ENCODE results near the gene GLUL. TPM values are rescaled to one million over a fixed set of nuclear protein-coding genes. Genes with fewer than 3 reads are reported as not detected.
"Not testable (repeated sequence)": the region's sequence is repeated elsewhere in the genome, so short reads cannot be mapped to it uniquely, and the experiment has no call there.

GLUL gene
- total RNA-seq, 3 donors from 2014 or later = 34.4 to 52.5 (median 40.5) TPM

DNA sequence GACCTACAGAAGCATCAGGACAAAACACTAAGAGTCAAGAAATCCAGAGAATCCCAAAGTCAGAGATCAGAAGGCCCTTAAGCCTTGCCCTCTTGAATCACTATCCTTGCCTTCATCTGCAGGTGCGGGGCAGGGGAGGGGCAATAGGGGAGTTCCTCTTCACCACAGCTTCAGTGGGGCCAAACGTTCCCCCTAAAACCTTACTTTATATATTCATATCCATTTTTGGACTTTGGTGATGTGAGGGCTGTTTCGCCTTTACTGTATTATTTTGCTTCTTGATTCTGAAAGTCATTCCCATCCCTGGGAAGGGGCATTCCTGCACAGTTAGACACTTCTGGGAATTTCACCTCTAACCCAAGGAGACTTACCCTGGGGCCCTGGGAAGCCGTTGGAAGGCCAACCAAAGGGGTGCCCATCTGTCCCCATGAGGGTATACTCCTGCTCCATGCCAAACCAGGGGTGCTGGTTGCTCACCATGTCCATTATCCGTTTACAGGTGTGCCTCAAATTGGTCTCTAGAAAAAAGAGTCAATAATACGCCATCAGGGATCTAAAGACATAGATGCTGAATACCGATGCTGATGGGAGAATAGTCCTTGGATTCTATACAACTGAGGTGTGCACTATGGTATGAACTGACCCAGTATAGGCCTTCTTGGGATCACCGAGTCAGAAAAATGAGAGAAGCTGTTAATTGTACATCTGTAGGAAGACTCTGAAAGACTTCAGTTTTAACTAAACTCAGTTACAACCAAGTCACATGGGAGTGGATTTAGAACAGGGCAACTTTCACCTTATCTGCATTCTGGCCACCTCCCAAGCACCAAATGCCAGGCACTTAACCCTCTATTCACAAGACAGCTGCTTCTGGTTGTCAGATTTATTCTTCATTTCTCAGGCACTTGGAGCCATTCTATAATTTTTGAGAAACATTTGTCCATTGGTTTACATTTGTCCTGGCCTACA lies 5.4 kb downstream of the GLUL start:
- Mint-ChIP-seq H3K4me3 (no peak overlapping the region), H3K9me3 (no peaks in the 10 kb centered on the region), H3K36me3 (ENCODE audit: insufficient read depth) (peaks cover 19% of the 10 kb centered on the region), H3K4me1 (ENCODE audit: low read depth) (peaks cover 19% of the 10 kb centered on the region), H3K27me3 (ENCODE audit: low read depth) (no peaks in the 10 kb centered on the region)
- DNase-seq (no peak), ATAC-seq (no peak)

DNA sequence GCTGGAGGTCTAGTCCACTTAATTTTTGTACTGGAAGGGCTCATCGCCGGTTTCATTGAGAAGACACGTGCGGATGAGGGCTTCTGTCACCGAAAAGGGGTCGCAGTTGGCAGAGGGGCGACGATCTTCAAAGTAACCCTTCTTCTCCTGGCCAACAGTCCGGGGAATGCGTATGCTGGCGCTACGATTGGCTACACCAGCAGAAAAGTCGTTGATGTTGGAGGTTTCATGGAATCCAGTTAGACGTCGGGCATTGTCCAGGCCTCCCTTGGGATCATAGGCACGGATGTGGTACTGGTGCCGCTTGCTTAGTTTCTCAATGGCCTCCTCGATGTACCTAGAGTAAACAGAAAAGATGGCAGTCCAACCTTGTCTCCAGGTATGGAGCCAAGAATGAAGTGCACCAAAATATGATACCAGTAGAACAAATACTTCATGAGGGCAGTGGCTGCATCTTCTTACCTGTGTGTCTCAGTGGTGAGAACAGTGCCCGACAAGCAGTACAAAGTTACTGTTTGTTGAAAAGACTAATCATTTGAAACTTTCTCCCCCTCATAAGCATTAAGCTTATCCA lies 7.1 kb downstream of the GLUL start:
- Mint-ChIP-seq H3K4me3 (no peak overlapping the region), H3K9me3 (no peaks in the 10 kb centered on the region), H3K4me1 (ENCODE audit: low read depth) (peaks cover 7% of the 10 kb centered on the region), H3K27me3 (ENCODE audit: low read depth) (no peaks in the 10 kb centered on the region), H3K36me3 (ENCODE audit: insufficient read depth) (peaks cover 19% of the 10 kb centered on the region)
- DNase-seq (no peak), ATAC-seq (no peak)

DNA sequence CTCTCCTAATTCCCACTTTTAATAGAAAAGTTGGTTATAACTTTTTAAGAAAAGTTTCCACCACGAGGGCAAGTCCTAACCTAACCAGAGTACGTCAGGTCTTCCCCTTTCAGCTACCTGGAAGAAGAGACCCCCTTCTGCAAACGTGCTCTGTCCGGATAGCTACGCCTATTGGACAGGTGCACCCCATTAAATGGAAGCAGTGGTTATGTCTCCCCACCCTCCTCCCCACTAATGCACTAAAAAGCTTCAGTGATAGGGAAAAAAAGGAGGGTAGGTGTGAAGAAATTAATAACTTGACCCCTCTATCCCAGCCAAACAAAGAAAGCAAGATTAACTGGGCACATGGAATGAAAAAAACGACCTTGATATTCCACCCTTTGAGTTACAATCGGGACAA lies 7.7 kb downstream of the GLUL start:
- ATAC-seq = no peak
- Mint-ChIP-seq H3K27me3 (ENCODE audit: low read depth) (no peaks in the 10 kb centered on the region), H3K4me3 (no peak overlapping the region), H3K4me1 (ENCODE audit: low read depth) (peaks cover 2% of the 10 kb centered on the region), H3K36me3 (ENCODE audit: insufficient read depth) (peaks cover 19% of the 10 kb centered on the region), H3K9me3 (no peaks in the 10 kb centered on the region)
- DNase-seq = no peak

DNA sequence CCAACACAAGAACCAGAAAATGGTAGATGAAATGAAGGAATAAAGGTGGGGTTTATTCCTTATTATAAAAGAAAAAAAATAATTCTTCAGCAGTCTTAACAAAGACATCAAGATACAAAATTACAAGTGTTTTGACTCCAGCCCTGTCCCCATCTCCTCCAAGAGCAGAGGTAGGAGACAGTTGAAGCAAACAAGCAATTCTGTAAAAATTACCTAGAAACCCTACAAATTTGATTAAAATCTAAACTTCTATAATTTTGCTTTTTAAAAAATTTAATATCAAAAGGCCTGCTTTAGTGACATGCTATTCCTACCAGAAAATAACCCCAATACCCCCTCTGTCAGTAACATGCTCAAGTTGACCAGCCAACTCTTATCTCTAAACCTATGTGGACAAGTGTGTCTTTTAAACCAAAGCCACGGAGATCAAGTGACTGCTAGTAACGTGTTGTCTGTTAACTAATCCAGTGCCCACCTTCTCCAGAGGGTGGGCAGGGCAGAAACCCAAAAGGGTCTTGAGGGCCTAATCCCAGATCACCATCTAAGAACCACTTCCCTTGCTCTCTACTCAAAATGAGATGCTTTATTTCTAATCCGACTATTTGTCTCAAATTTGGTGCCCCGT lies 8.4 kb downstream of the GLUL start:
- Mint-ChIP-seq H3K9me3 (no peaks in the 10 kb centered on the region), H3K36me3 (ENCODE audit: insufficient read depth) (peaks cover 19% of the 10 kb centered on the region), H3K27me3 (ENCODE audit: low read depth) (no peaks in the 10 kb centered on the region), H3K4me1 (ENCODE audit: low read depth) (no peaks in the 10 kb centered on the region), H3K4me3 (no peak overlapping the region)
- no peak for DNase-seq
- ATAC-seq = no peak

DNA sequence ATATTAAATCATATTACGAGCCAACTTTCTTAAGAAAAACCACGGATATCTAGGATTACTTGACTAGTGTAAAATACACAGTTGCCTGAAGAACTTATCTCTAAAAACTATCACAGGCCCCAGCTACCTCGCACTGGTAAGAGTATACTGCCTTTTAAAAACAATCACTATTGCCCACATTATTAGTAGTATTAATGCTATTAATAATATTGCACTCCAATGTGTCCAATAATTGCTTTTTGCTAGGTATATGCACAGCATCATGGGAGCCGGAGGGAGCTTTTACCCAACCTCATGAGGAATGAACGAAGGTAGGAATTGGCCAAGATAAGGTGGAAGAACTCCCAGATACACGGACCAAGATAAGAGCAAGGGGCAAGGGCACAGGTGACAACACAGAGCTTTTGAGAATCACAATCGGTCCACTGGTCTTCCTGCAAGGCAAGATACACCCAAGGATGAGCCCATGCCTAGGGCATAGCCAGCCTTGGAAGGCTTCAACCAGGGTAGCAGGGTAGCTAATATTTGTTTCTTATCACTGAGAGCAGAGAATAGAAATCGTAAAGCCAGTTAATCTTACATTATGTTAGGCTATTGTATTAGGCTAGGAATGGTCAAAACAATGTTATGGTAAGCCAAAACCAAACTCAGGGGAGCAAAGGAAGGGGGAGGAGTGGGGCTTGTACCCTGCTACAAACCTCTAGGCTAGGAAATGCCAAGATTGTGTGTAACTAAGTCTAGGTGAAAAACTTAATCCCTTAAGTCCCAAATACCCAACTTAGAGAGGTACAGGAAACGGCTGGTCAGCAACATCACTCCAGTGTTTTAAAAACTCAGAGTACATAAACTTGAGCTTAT lies 9.4 kb downstream of the GLUL start:
- Mint-ChIP-seq H3K4me3 (no peak overlapping the region), H3K27me3 (ENCODE audit: low read depth) (no peaks in the 10 kb centered on the region), H3K36me3 (ENCODE audit: insufficient read depth) (peaks cover 12% of the 10 kb centered on the region), H3K4me1 (ENCODE audit: low read depth) (no peaks in the 10 kb centered on the region), H3K9me3 (no peaks in the 10 kb centered on the region)
- ATAC-seq = no peak
- DNase-seq = no peak

DNA sequence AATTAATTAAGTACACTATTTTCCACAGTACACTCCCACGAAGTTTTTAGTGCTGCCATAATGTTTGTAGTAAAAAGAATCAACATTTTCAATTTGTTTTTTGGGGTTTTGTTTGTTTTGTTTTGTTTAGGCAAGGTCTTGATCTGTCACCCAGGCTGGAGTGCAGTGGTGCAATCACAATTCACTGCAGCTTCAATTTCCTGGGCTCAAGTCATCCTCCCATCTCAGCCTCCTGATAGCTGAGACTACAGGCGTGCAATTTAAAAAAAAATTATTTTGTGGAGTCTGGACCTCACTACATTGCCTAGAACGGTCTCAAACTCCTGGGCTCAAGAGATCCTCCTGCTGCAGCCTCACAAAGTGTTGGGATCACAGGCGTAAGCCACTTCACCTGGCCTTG lies 11.4 kb downstream of the GLUL start:
- DNase-seq = no peak
- Mint-ChIP-seq H3K4me1 (ENCODE audit: low read depth) (no peaks in the 10 kb centered on the region), H3K9me3 (no peaks in the 10 kb centered on the region)

DNA sequence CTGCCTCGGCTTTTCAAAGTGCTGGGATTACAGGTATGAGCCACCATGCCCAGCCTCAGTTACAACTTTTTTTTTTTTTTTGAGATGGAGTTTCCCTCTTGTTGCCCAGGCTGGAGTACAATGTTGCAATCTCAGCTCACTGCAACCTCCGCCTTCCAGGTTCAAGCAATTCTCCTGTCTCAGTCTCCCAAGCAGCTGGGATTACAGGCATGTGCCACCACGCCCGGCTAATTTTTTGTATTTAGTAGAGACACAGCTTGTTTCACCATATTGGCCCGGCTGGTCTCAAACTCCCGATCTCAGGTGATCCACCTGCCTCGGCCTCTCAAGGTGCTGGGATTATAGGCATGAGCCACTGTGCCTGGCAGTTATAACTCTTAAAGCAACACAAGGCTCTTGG lies 11.8 kb downstream of the GLUL start:
- not testable (repeated sequence) for H3K4me3 Mint-ChIP-seq; H3K36me3 Mint-ChIP-seq (ENCODE audit: insufficient read depth)

More for the DNA sequence above, 11.4 kb downstream of the GLUL start:
- Mint-ChIP-seq H3K27me3 (ENCODE audit: low read depth) (no peaks in the 10 kb centered on the region), H3K36me3 (ENCODE audit: insufficient read depth) (peaks cover 4% of the 10 kb centered on the region), H3K4me3 (no peak overlapping the region)
- ATAC-seq = no peak

DNA sequence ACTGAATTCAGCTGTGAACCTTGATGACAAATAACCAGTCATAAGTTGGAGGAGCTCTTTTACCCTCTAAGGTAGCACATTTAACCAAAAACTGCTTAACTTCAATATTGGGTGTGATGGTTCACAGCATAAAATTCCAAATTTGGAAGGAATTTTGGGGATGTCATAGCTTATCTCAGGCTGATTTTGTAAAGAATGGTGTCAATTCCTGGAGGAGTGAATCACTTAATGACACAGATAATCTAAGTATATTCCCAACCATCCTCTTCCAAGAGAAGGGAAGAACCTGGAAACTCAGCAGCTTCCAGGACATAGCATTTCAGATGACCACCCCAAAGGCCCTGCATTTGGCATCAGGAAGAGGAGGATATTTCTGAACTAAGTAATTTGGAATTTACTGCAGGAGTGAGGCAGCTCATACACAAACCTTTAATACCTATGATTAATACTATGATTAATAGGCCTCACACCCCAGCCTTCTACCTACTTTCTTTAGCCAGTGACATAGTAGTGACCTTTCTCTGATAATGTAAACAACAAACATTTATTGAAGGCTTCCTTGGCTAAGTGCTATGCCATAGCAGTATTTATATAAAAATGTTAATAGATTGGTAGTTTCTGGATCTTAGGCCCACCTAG lies 14.5 kb downstream of the GLUL start:
- Mint-ChIP-seq H3K9me3 (no peaks in the 10 kb centered on the region), H3K27me3 (ENCODE audit: low read depth) (no peaks in the 10 kb centered on the region), H3K4me3 (no peak overlapping the region), H3K4me1 (ENCODE audit: low read depth) (no peaks in the 10 kb centered on the region), H3K36me3 (ENCODE audit: insufficient read depth) (no peaks in the 10 kb centered on the region)
- DNase-seq (no peak), ATAC-seq (no peak)

More for the DNA sequence above, 11.8 kb downstream of the GLUL start:
- H3K27me3 Mint-ChIP-seq (ENCODE audit: low read depth); DNase-seq; ATAC-seq; H3K4me1 Mint-ChIP-seq (ENCODE audit: low read depth); H3K9me3 Mint-ChIP-seq: not testable (repeated sequence)

DNA sequence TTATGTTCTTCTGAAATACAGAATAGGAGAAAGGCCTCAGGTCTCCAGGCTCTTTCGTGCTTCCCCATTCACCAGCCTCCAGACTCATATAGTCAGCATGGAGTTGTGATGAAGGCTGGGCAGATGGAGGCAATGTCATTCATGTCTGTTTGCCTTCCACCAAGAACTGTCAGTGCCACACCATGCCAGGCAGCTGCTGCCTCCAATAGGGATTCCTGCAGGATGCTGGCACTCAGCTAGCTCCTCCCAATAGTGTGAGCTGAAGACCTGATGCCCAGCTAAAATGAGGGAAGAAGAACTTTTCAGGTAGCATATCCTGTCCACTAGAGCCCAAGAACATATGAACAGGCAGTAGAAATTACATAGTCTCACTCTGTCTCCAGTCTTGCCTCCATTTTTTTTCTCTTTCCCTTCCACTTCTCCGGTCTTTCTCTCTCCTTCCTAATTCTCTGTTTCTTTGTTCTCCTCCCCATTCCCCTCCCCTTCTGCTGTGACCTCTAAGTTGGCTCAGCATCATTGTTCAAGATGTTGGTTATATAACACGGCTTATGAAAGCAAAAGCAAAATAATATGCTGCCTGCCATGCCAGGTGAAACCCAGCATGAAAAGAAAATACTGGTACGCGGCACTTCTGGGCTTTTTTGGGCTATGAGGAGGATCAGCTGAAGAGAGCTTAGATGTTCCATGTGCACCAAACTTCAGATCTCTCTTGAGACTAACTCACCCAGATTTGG lies 17.3 kb downstream of the GLUL start:
- H3K4me1 Mint-ChIP-seq (ENCODE audit: low read depth) = no peaks in the 10 kb centered on the region
- no peaks in the 10 kb centered on the region for H3K27me3 Mint-ChIP-seq (ENCODE audit: low read depth)
- no peaks in the 10 kb centered on the region for H3K36me3 Mint-ChIP-seq (ENCODE audit: insufficient read depth)
- no peaks in the 10 kb centered on the region for H3K9me3 Mint-ChIP-seq
- ATAC-seq (no peak), DNase-seq (no peak)
- no peak overlapping the region for H3K4me3 Mint-ChIP-seq

DNA sequence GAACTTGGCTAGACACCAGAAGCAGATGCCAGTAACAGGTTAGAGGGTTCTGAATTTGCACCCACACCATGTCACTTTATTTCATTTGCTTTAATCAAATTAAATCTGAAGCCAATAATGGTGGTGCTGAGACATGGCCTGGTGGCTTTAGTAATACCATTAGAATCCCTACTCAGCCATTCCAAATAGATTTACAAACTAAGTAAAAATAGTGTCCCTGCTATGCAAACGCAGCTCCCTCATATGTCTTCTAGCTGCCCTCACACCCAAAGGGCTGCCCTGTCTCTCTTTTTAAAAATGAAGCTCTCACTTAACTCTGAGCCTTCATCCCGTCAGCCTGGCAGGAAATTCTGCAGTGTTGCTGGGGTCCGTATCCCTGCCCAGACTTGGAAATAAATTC lies 21.1 kb downstream of the GLUL start:
- no peaks in the 10 kb centered on the region for H3K36me3 Mint-ChIP-seq (ENCODE audit: insufficient read depth)
- no peak overlapping the region for H3K4me3 Mint-ChIP-seq

DNA sequence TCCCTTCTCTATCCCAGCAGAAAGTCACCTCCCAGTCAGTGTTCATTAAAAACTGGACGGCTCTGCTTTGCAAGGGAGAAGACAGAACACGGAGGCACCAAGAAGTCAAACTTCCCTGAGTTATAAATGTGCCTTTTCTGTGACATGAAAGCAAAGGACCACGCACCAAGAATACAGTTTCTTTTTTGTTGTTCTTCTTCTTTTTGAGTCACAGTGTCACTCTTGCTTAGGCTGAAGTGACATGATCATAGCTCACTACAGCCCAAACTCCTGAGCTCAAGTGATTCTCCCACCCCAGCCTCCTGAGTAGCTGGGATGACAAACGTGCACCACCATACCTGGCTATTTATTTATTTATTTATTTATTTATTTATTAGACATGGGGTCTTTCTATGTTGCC lies 22.7 kb downstream of the GLUL start:
- H3K4me3 Mint-ChIP-seq = no peak overlapping the region
- no peaks in the 10 kb centered on the region for H3K4me1 Mint-ChIP-seq (ENCODE audit: low read depth)
- ATAC-seq (no peak), DNase-seq (no peak)
- peaks cover 5% of the 10 kb centered on the region for H3K27me3 Mint-ChIP-seq (ENCODE audit: low read depth)
- H3K36me3 Mint-ChIP-seq (ENCODE audit: insufficient read depth) = no peaks in the 10 kb centered on the region
- H3K9me3 Mint-ChIP-seq = no peaks in the 10 kb centered on the region

More for the DNA sequence above, 21.1 kb downstream of the GLUL start:
- no peak for ATAC-seq
- Mint-ChIP-seq H3K27me3 (ENCODE audit: low read depth) (peaks cover 4% of the 10 kb centered on the region), H3K9me3 (no peaks in the 10 kb centered on the region), H3K4me1 (ENCODE audit: low read depth) (no peaks in the 10 kb centered on the region)
- no peak for DNase-seq

DNA sequence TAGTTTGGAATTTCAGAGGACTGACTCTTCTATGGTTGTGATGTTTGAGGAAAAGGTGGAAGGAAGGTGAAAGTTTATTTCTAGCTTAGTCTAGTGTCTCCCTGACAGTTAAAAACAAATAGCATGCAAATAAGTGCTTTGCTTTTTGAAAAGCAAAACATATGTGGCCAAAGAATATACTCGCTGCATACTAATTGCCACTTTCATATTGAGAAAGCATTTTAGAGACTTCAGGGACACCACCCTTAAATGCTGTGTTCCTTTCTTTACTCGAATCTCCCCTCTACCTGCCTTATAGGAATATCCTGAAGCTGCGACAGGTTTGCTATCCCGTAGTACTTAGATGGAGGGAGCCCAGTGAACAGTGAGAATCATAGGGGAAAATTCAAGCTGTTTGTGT lies 23.2 kb downstream of the GLUL start:
- Mint-ChIP-seq H3K36me3 (ENCODE audit: insufficient read depth) (no peaks in the 10 kb centered on the region), H3K4me1 (ENCODE audit: low read depth) (no peaks in the 10 kb centered on the region), H3K4me3 (no peak overlapping the region), H3K27me3 (ENCODE audit: low read depth) (peaks cover 5% of the 10 kb centered on the region), H3K9me3 (no peaks in the 10 kb centered on the region)
- DNase-seq (no peak), ATAC-seq (no peak)

DNA sequence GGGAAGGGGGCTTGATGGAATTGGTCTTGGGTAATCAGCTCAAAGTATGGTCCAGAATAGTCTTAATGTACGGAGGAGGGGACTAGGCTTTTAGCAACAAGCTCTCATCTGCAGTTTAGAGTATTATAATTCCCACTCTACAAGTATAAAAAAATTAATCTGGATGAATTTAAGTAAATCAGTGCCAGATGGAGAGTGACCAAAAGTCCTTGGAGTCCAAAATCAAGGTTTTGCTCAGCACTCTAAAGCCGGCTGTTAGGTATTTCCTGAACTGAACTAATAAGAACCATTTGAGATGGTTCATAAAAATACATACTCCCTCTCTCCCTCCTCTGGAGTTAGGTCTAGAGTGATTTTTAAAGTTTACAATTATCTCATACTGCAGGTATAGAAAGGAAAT lies 23.7 kb downstream of the GLUL start:
- Mint-ChIP-seq H3K9me3 (no peaks in the 10 kb centered on the region), H3K27me3 (ENCODE audit: low read depth) (peaks cover 5% of the 10 kb centered on the region), H3K36me3 (ENCODE audit: insufficient read depth) (no peaks in the 10 kb centered on the region), H3K4me1 (ENCODE audit: low read depth) (no peaks in the 10 kb centered on the region), H3K4me3 (no peak overlapping the region)
- DNase-seq (no peak), ATAC-seq (no peak)

All from activated T-cell treated with anti-CD3 and anti-CD28 coated beads, Interleukin-2, amount 50 U/mL, for 4 hours (primary cell).